Measurements from ENCODE around the gene ULK1. TPM values are rescaled to one million over a fixed set of nuclear protein-coding genes. Genes with fewer than 3 reads are reported as not detected.
"Not testable (repeated sequence)": the region's sequence is repeated elsewhere in the genome, so short reads cannot be mapped to it uniquely, and the experiment has no call there.

The ULK1 gene
- total RNA-seq, 1 donor from 2014 or later = 14.7 TPM

GRCh38 chr12:131882804-131883520 is 11.5 kb upstream of the ULK1 start:
- TF ChIP-seq CTCF (IDR thresholded peaks at IDR 0.05; ENCODE audit: insufficient read depth, low read length, poor library complexity, severe bottlenecking) = no peak
- no peak for DNase-seq (ENCODE audit: low read depth)
- H3K4me3 ChIP-seq (ENCODE audit: low read depth, low read length) = no peak overlapping the region
- no peaks in the 10 kb centered on the region for H3K36me3 ChIP-seq (ENCODE audit: control insufficient read depth, insufficient read depth, low read length)
- no peaks in the 10 kb centered on the region for H3K27me3 ChIP-seq (ENCODE audit: control insufficient read depth, insufficient read depth, low read length)

GRCh38 chr12:131883521-131883900 is 10.9 kb upstream of the ULK1 start:
- Histone ChIP-seq H3K27me3 (ENCODE audit: control insufficient read depth, insufficient read depth, low read length) (no peaks in the 10 kb centered on the region), H3K4me3 (ENCODE audit: low read depth, low read length) (no peak overlapping the region), H3K36me3 (ENCODE audit: control insufficient read depth, insufficient read depth, low read length) (no peaks in the 10 kb centered on the region)
- no peak for DNase-seq (ENCODE audit: low read depth)
- no peak for TF ChIP-seq CTCF (IDR thresholded peaks at IDR 0.05; ENCODE audit: insufficient read depth, low read length, poor library complexity, severe bottlenecking)

GRCh38 chr12:131885076-131885475 is 9.3 kb upstream of the ULK1 start:
- H3K27me3 ChIP-seq (ENCODE audit: control insufficient read depth, insufficient read depth, low read length); DNase-seq (ENCODE audit: low read depth); H3K4me3 ChIP-seq (ENCODE audit: low read depth, low read length); H3K36me3 ChIP-seq (ENCODE audit: control insufficient read depth, insufficient read depth, low read length): not testable (repeated sequence)

GRCh38 chr12:131885543-131886057 is 8.8 kb upstream of the ULK1 start:
- Histone ChIP-seq H3K36me3 (ENCODE audit: control insufficient read depth, insufficient read depth, low read length) (no peaks in the 10 kb centered on the region), H3K27me3 (ENCODE audit: control insufficient read depth, insufficient read depth, low read length) (no peaks in the 10 kb centered on the region), H3K4me3 (ENCODE audit: low read depth, low read length) (no peak overlapping the region)
- no peak for TF ChIP-seq CTCF (IDR thresholded peaks at IDR 0.05; ENCODE audit: insufficient read depth, low read length, poor library complexity, severe bottlenecking)
- DNase-seq (ENCODE audit: low read depth) = no peak

- DNase-seq (ENCODE audit: low read depth) = not testable (repeated sequence)
Observed at GRCh38 chr12:131891722-131892121, 2.7 kb upstream of the ULK1 start.

GRCh38 chr12:131892711-131893604 is 1.5 kb upstream of the ULK1 start:
- Histone ChIP-seq H3K4me3 (ENCODE audit: low read depth, low read length) (no peak overlapping the region), H3K36me3 (ENCODE audit: control insufficient read depth, insufficient read depth, low read length) (no peaks in the 10 kb centered on the region), H3K27me3 (ENCODE audit: control insufficient read depth, insufficient read depth, low read length) (no peaks in the 10 kb centered on the region)
- DNase-seq (ENCODE audit: low read depth) = no peak
- no peak for TF ChIP-seq CTCF (IDR thresholded peaks at IDR 0.05; ENCODE audit: insufficient read depth, low read length, poor library complexity, severe bottlenecking)

More at GRCh38 chr12:131891722-131892121, 2.7 kb upstream of the ULK1 start:
- H3K27me3 ChIP-seq (ENCODE audit: control insufficient read depth, insufficient read depth, low read length); H3K36me3 ChIP-seq (ENCODE audit: control insufficient read depth, insufficient read depth, low read length); H3K4me3 ChIP-seq (ENCODE audit: low read depth, low read length): not testable (repeated sequence)

All from kidney epithelial cell (primary cell).